ENCODE data around the gene FADD. TPM values are rescaled to one million over a fixed set of nuclear protein-coding genes. Genes with fewer than 3 reads are reported as not detected.

The FADD gene
- total and polyA plus RNA-seq, 2 donors (not counting 3 experiments of a cell fraction or from before 2014, with no cell fraction given), result 35.4 to 45.1 TPM

DNA sequence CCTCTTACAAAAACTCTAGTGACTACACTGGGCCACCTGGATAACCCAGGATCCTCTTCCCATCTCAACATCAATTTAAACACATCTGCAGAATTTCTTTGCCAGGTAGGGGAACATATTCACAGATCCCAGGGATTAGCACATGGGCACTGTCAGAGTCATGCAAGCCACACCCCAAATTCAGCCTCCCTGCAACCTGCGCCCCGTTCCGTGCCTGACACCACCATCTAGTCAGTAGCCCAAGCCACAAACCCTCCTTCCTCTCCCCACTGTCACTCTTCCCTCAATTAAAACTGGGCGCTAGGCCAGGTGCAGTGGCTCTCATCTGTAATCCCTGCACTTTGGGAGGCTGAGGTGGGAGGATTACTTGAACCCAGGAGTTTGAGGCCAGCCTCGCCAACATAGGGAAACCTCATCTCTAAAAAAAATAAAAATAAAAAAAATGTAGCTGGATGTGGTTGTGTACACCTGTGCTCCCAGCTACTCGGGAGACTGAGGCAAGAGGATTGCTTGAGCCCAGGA, 6.4 kb downstream of the FADD start:
- Histone ChIP-seq H2AFZ (ENCODE audit: low read depth, low read length) (no peak overlapping the region), H3K27me3 (ENCODE audit: control insufficient read depth in 2 of 2, insufficient read depth in 2 of 2, low read length in 2 of 2) (no peaks in the 10 kb centered on the region), H3K4me1 (ENCODE audit: control insufficient read depth, extremely low read depth, insufficient read depth, low read length) (peaks cover 11% of the 10 kb centered on the region), H3K4me2 (ENCODE audit: insufficient read depth, low read length) (no peak overlapping the region), H3K79me2 (ENCODE audit: control insufficient read depth, insufficient read depth, low read length) (peaks cover 34% of the 10 kb centered on the region), H3K9ac (replicated peaks; ENCODE audit: extremely low read depth, insufficient read depth, low read length) (no peak overlapping the region), H3K36me3 (ENCODE audit: control insufficient read depth in 2 of 2, extremely low read depth in 1 of 2, insufficient read depth in 2 of 2, low read length in 2 of 2) (peaks cover 8 to 16% of the 10 kb centered on the region in 2 experiments), H3K9me1 (replicated peaks; ENCODE audit: control insufficient read depth, extremely low read depth, insufficient read depth, low read length) (no peaks in the 10 kb centered on the region), H3K9me3 (replicated peaks; ENCODE audit: control insufficient read depth, insufficient read depth, low read length) (no peaks in the 10 kb centered on the region), H3K27ac (ENCODE audit: insufficient read depth, low read depth, low read length) (no peak overlapping the region), H3K4me3 (replicated peaks in 1 of 3; ENCODE audit: insufficient read depth in 1 of 3, low read depth in 1 of 3, low read length in 3 of 3) (no peak overlapping the region), H4K20me1 (replicated peaks; ENCODE audit: control insufficient read depth, extremely low read depth, insufficient read depth, low read length) (no peaks in the 10 kb centered on the region)
- BruUV-seq (replicated peaks), result no TSS peak
- DNase-seq (ENCODE audit: low read depth, low spot score) (no peak), FAIRE-seq (no peak)
- POLR2A ChIA-PET, result interaction anchor here (0.6 kb wide), 1 partner anchor 308 kb away, joined by 5 read pairs; no protein-coding TSS in a partner anchor
- CTCF ChIA-PET, result no interaction called here
- intact Hi-C loops (cut with micrococcal nuclease), result no loop called here
- TF ChIP-seq, protein P1, sequence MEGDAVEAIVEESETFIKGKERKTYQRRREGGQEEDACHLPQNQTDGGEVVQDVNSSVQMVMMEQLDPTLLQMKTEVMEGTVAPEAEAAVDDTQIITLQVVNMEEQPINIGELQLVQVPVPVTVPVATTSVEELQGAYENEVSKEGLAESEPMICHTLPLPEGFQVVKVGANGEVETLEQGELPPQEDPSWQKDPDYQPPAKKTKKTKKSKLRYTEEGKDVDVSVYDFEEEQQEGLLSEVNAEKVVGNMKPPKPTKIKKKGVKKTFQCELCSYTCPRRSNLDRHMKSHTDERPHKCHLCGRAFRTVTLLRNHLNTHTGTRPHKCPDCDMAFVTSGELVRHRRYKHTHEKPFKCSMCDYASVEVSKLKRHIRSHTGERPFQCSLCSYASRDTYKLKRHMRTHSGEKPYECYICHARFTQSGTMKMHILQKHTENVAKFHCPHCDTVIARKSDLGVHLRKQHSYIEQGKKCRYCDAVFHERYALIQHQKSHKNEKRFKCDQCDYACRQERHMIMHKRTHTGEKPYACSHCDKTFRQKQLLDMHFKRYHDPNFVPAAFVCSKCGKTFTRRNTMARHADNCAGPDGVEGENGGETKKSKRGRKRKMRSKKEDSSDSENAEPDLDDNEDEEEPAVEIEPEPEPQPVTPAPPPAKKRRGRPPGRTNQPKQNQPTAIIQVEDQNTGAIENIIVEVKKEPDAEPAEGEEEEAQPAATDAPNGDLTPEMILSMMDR (IDR thresholded peaks at IDR 0.05; ENCODE audit: extremely low read depth in 1 of 2, insufficient read depth in 1 of 2, low read depth in 1 of 2, low read length in 2 of 2), result no peak
- TF ChIP-seq GATA2 (IDR thresholded peaks at IDR 0.05; ENCODE audit: insufficient read depth, insufficient read length, low read depth, low read length), result no peak
- TF ChIP-seq MAX (IDR thresholded peaks at IDR 0.05; ENCODE audit: insufficient read depth, insufficient read length), result no peak
- no peak for TF ChIP-seq FOS (IDR thresholded peaks at IDR 0.05; ENCODE audit: borderline replicate concordance, insufficient read depth, low read length)
- TF ChIP-seq POLR2AphosphoS5 (IDR thresholded peaks at IDR 0.05; ENCODE audit: insufficient read depth, low read depth, low read length), result no peak
- no peak for TF ChIP-seq JUN (IDR thresholded peaks at IDR 0.05; ENCODE audit: borderline replicate concordance, insufficient read depth, insufficient read length, low read depth)
- no peak for TF ChIP-seq EZH2 (IDR thresholded peaks at IDR 0.05; ENCODE audit: borderline replicate concordance, low read depth, low read length, severe bottlenecking)
- TF ChIP-seq MYC (IDR thresholded peaks at IDR 0.05; ENCODE audit: low read depth, low read length), result no peak
- TF ChIP-seq POLR2A (IDR thresholded peaks at IDR 0.05; ENCODE audit: low read depth, low read length), result no peak
- dilution Hi-C loops (cut with MboI; ENCODE audit: extremely low pct_ligation_motif_present, low sequenced_read_pairs), result no loop called here

Data from endothelial cell of umbilical vein (primary cell).